Bronchial epithelial cell (primary cell): Measurements from ENCODE around the gene CARF. TPM values are rescaled to one million over a fixed set of nuclear protein-coding genes. Genes with fewer than 3 reads are reported as not detected.
"Not testable (repeated sequence)": the region's sequence is repeated elsewhere in the genome, so short reads cannot be mapped to it uniquely, and the experiment has no call there.

Experiments used
- DNase-seq: peaks from one replicate; pipeline ENCODE4 v3.0.0-alpha.2; 2010; ENCODE audit warnings: low read depth
- FAIRE-seq: peaks from 2 replicates; lab custom pipeline; 2011; peaks lifted over from hg19 to GRCh38; lab: Jason Lieb, UNC
- H3K27me3 ChIP-seq: 2 replicates; pipeline ENCODE4 v1.5.1; 2011; ENCODE audit warnings: low read length; ENCODE audit not compliant: control insufficient read depth, insufficient read depth
- H3K36me3 ChIP-seq: 2 replicates; pipeline ENCODE4 v1.5.1; 2011; ENCODE audit warnings: low read length; ENCODE audit not compliant: control insufficient read depth, insufficient read depth
- H3K4me3 ChIP-seq: 2 replicates; pipeline ENCODE4 v1.5.1; 2011; ENCODE audit warnings: mild to moderate bottlenecking, low read depth, low read length, control low read depth
- total RNA-seq: library from RNA; depleted of rRNA; stranded (reverse); fragments of >200 nt; gene quantifications from 2 replicates; pipeline ENCODE4 v1.2.1, GENCODE V29; 2014
- TF ChIP-seq, protein P1 (sequence below): IDR thresholded peaks from 2 replicates; pipeline ENCODE4 v1.5.1; 2011; ENCODE audit warnings: mild to moderate bottlenecking, moderate library complexity, low read length, control low read depth, inconsistent platforms; ENCODE audit not compliant: insufficient read depth, severe bottlenecking

CARF gene
- total RNA-seq, 1 donor from 2014 or later = 3.2 TPM

DNA sequence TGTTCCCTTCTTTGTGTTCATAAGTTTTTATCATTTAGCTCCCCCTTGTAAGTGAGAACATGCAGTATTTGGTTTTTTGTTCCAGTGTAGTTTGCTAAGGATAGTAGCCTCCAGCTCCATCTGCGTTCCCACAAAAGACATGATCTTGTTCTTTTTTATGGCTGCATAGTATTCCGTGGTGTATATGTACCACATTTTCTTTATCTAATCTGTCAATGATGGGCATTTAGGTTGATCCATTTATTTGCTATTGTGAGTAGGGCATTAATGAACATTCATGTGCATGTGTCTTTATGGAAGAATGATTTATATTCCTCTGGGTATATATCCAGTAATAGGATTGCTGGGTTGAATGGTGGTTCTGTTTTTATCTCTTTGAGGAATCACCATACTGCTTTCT is 33.4 kb downstream of the CARF start:
- Histone ChIP-seq H3K4me3 (no peak overlapping the region), H3K27me3 (no peaks in the 10 kb centered on the region), H3K36me3 (no peaks in the 10 kb centered on the region)
- no peak for FAIRE-seq
- TF ChIP-seq, protein P1, sequence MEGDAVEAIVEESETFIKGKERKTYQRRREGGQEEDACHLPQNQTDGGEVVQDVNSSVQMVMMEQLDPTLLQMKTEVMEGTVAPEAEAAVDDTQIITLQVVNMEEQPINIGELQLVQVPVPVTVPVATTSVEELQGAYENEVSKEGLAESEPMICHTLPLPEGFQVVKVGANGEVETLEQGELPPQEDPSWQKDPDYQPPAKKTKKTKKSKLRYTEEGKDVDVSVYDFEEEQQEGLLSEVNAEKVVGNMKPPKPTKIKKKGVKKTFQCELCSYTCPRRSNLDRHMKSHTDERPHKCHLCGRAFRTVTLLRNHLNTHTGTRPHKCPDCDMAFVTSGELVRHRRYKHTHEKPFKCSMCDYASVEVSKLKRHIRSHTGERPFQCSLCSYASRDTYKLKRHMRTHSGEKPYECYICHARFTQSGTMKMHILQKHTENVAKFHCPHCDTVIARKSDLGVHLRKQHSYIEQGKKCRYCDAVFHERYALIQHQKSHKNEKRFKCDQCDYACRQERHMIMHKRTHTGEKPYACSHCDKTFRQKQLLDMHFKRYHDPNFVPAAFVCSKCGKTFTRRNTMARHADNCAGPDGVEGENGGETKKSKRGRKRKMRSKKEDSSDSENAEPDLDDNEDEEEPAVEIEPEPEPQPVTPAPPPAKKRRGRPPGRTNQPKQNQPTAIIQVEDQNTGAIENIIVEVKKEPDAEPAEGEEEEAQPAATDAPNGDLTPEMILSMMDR = no peak
- DNase-seq = no peak

- H3K4me3 ChIP-seq, H3K36me3 ChIP-seq, DNase-seq, FAIRE-seq, H3K27me3 ChIP-seq: not testable (repeated sequence)
Measured at GRCh38 chr2:202949333-202949732, 37.3 kb downstream of the CARF start.

- DNase-seq (peak; percentile 12), FAIRE-seq (no peak)
- TF ChIP-seq, protein P1 = no peak
- H3K36me3 ChIP-seq = no peaks in the 10 kb centered on the region
- H3K4me3 ChIP-seq = no peak overlapping the region
- H3K27me3 ChIP-seq = no peaks in the 10 kb centered on the region
Measured at GRCh38 chr2:202950592-202950991, 38.5 kb downstream of the CARF start.

- Histone ChIP-seq H3K36me3 (no peaks in the 10 kb centered on the region), H3K27me3 (no peaks in the 10 kb centered on the region), H3K4me3 (no peak overlapping the region)
- DNase-seq (no peak), FAIRE-seq (no peak)
- TF ChIP-seq, protein P1 = no peak
Measured at GRCh38 chr2:202960524-202960923, 48.4 kb downstream of the CARF start.

DNA sequence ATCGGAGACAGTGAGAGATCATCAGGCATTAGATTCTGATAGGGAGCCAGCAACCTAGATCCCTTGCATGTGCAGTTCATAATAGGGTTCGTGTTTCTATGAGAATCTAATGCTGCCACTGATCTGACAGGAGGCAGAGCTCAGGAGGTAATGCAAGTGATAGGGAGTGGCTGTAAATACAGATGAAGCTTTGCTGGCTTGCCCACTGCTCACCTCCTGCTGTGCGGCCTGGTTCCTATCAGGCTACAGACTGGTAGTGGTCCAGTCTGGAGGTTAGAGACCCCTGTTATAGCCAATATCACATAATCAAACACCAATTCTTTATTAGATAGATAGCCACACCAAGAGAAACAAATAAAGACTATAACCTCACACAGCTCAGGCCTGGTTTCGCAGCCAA is 51.6 kb downstream of the CARF start:
- H3K27me3 ChIP-seq = no peaks in the 10 kb centered on the region
- DNase-seq = no peak
- TF ChIP-seq, protein P1 = no peak
- H3K4me3 ChIP-seq = no peak overlapping the region
- no peaks in the 10 kb centered on the region for H3K36me3 ChIP-seq
- no peak for FAIRE-seq

DNA sequence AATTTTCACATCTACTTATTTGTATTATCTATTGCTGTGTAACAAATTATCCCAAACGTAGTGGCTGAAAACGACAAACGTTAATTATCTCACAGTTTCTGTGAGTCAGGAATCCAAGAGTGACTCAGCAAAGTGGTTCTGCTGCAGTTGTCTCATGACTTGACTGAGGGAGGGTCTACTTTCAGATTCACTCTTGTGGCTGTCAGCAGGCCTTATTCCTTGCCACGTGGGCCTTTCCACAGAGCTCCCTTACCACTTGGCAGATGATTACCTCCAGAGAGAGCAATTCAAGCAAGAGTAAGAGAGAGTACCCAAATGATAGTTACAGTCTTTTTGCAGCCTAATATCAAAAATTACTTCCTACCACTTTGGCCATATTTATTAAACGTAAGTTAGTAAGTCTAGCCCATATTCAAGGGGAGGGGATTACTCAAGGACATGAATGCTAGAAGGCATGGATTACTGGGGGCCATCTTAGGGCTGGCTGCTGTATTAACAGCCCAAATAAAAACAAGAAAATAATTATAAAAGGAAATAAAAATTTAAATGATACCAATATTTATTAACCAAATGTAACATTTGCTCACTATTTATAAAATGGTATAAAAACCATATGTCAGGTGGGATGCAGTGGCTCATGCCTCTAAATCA is 53.9 kb downstream of the CARF start:
- DNase-seq (peak; percentile 39), FAIRE-seq (no peak)
- Histone ChIP-seq H3K4me3 (no peak overlapping the region), H3K36me3 (no peaks in the 10 kb centered on the region), H3K27me3 (no peaks in the 10 kb centered on the region)
- TF ChIP-seq, protein P1 = no peak

DNA sequence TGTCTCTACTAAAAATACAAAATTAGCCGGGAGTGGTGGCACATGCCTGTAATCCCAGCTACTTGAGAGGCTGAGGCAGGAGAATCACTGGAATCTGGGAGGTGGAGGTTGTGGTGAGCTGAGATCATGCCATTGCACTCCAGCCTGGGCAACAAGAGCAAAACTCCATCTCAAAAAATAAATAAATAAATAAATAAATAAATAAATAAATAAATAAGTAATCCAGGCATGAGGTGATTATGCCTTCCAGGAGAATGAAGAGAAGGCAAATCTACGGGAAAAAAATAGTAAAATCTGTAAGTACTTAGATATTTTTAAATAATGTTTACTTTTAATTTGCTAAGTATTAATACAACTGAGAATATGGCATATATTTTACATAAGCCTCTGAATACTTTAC is 57.3 kb downstream of the CARF start:
- H3K4me3 ChIP-seq = not testable (repeated sequence)

More for the DNA sequence above, 57.3 kb downstream of the CARF start:
- not testable (repeated sequence) for H3K27me3 ChIP-seq, DNase-seq, H3K36me3 ChIP-seq, FAIRE-seq
